ENCODE results near the gene ACOD1.

- TF ChIP-seq GATA3 (IDR thresholded peaks at IDR 0.05; ENCODE audit: low read depth, low read length) (no peak), GATA2 (IDR thresholded peaks at IDR 0.05; ENCODE audit: low read depth, low read length) (no peak)
Observed at GRCh38 chr13:76917095-76917494, 31.2 kb upstream of the ACOD1 start.

Data from SH-SY5Y (cell line).